K562 (cell line): Measurements from ENCODE around the gene MAPKAPK2. TPM values are rescaled to one million over a fixed set of nuclear protein-coding genes. Genes with fewer than 3 reads are reported as not detected.
A peak's percentile ranks its signal among the peaks of the same experiment; 100 is the strongest.

Source experiments
- ATAC-seq: fragments of 200-7000 bp; cut with Tn5 transposase; 3 replicates; pipeline ENCODE4 v1.9.1; 2020; ENCODE audit warnings: moderate library complexity
- BruUV-seq: library from RNA; stranded (reverse); fragments of 400-500 nt; replicated peaks from 2 replicates; lab custom pipeline; 2021; lab: Mats Ljungman, UMichigan
- CTCF ChIA-PET: fragments of 300-600 bp; formaldehyde crosslinking; extraction: SDS; loops from one replicate; lab custom pipeline; 2021; ENCODE audit warnings: low intra/inter-chr PET ratio; lab: Yijun Ruan, JAX
- POLR2A ChIA-PET: fragments of 300-600, 350-650 bp; sonication (Branson Sonifier 250); formaldehyde crosslinking; extraction: SDS; loops from one replicate; lab custom pipeline; 2021; ENCODE audit warnings: antibody characterized with exemption, inconsistent platforms; lab: Yijun Ruan, JAX
- DNase-seq, 4 experiments: peaks; one replicate each; pipeline versions ENCODE4 v3.0.0 to v3.0.0-alpha.2; 2011 to 2018; ENCODE audit warnings: low spot score in 3 of 4, mixed read lengths in 3 of 4; ENCODE audit errors: extremely low read depth in 1 of 4
- FAIRE-seq: peaks from 2 replicates; lab custom pipeline; 2011; peaks lifted over from hg19 to GRCh38; lab: Jason Lieb, UNC
- H2AFZ ChIP-seq: 2 replicates; pipeline ENCODE4 v1.6.0; 2011; ENCODE audit warnings: low read depth, low read length, control low read depth, inconsistent platforms
- H3K27ac ChIP-seq: fragments of 200-600 bp; 3 replicates; pipeline ENCODE4 v1.8.0; 2011; ENCODE audit warnings: low read depth, mild to moderate bottlenecking, control low read depth, inconsistent platforms, low read length, moderate library complexity, mixed read lengths; ENCODE audit errors: extremely low read depth
- H3K27me3 ChIP-seq, 2 experiments: fragments of 300-600 bp in 1 of 2; 2 replicates in 1 of 2; 3 replicates in 1 of 2; pipeline versions ENCODE4 v1.6.0 to v1.8.0; 2011; ENCODE audit warnings: inconsistent platforms in 2 of 2, low read length in 2 of 2, mild to moderate bottlenecking in 1 of 2, mixed read lengths in 1 of 2, moderate library complexity in 1 of 2; ENCODE audit not compliant: control insufficient read depth in 2 of 2, insufficient read depth in 2 of 2
- H3K36me3 ChIP-seq: fragments of 300-600 bp; 3 replicates; pipeline ENCODE4 v1.8.0; 2011; ENCODE audit warnings: mild to moderate bottlenecking, low read length, inconsistent platforms; ENCODE audit not compliant: control insufficient read depth, insufficient read depth
- H3K4me1 ChIP-seq, 2 experiments: fragments of 200-600 bp in 1 of 2; replicated peaks in 1 of 2; 2 replicates in 1 of 2; 3 replicates in 1 of 2; pipeline versions ENCODE4 v1.5.1 to v1.8.0; 2011; ENCODE audit warnings: inconsistent platforms in 2 of 2, low read length in 2 of 2, mild to moderate bottlenecking in 1 of 2, mixed read lengths in 1 of 2, moderate library complexity in 1 of 2; ENCODE audit not compliant: control insufficient read depth in 2 of 2, insufficient read depth in 2 of 2
- H3K4me2 ChIP-seq: 2 replicates; pipeline ENCODE4 v1.6.1; 2011; ENCODE audit warnings: low read length, control low read depth, inconsistent platforms, mixed read lengths; ENCODE audit not compliant: insufficient read depth
- H3K4me3 ChIP-seq: fragments of 200-600 bp; sonication (generic), shearing (Covaris generic); 2 replicates; pipeline ENCODE4 v1.5.1; 2016; ENCODE audit warnings: control low read depth, inconsistent platforms
- H3K79me2 ChIP-seq: fragments of 200-600 bp; 3 replicates; pipeline ENCODE4 v1.8.0; 2011; ENCODE audit warnings: low read length, inconsistent platforms; ENCODE audit not compliant: control insufficient read depth, insufficient read depth
- H3K9ac ChIP-seq, 2 experiments: 2 replicates each; pipeline versions ENCODE4 v1.6.0 to v1.6.1; 2011; ENCODE audit warnings: low read depth in 2 of 2, low read length in 2 of 2, control low read depth in 1 of 2, inconsistent platforms in 1 of 2, mild to moderate bottlenecking in 1 of 2, mixed read lengths in 1 of 2; ENCODE audit not compliant: insufficient read depth in 1 of 2
- H3K9me1 ChIP-seq: one replicate; pipeline ENCODE4 v1.6.0; 2011; ENCODE audit warnings: inconsistent platforms, mild to moderate bottlenecking, low read length, moderate library complexity; ENCODE audit not compliant: control insufficient read depth, insufficient read depth
- H3K9me3 ChIP-seq: replicated peaks from 2 replicates; pipeline ENCODE4 v1.5.1; 2011; ENCODE audit warnings: low read depth, low read length, inconsistent platforms; ENCODE audit not compliant: control insufficient read depth, insufficient read depth
- H4K20me1 ChIP-seq: replicated peaks from 2 replicates; pipeline ENCODE4 v1.6.1; 2011; ENCODE audit warnings: low read length, inconsistent platforms, mixed read lengths; ENCODE audit not compliant: control insufficient read depth, insufficient read depth
- ARID4B ChIP-seq: sonication (generic); formaldehyde crosslinking; IDR thresholded peaks from 2 replicates; pipeline ENCODE4 v1.8.0; 2022; ENCODE audit warnings: mild to moderate bottlenecking, missing genetic modification reagents
- CREB5 ChIP-seq: fragments of 250-450 bp; sonication (Bioruptor Pico); IDR thresholded peaks from 2 replicates; pipeline ENCODE4 v1.5.0; 2020; ENCODE audit warnings: mild to moderate bottlenecking
- DNMT1 ChIP-seq: fragments of 450-650 bp; IDR thresholded peaks from 2 replicates; pipeline ENCODE4 v1.6.1; 2016; ENCODE audit warnings: antibody characterized with exemption, mild to moderate bottlenecking
- MTA2 ChIP-seq: fragments of 450-650 bp; IDR thresholded peaks from 2 replicates; pipeline ENCODE4 v1.6.1; 2016; ENCODE audit warnings: low read depth
- PHF21A ChIP-seq: fragments of 450-650 bp; IDR thresholded peaks from 2 replicates; pipeline ENCODE4 v1.6.1; 2017; ENCODE audit warnings: low read depth, borderline replicate concordance
- POU5F1 ChIP-seq: fragments of 150-350 bp; IDR thresholded peaks from 2 replicates; pipeline ENCODE4 v1.6.1; 2014; ENCODE audit warnings: borderline replicate concordance, low read length, low read depth, mild to moderate bottlenecking; ENCODE audit not compliant: partially characterized antibody
- RBM39 ChIP-seq: fragments of 200-400 bp; formaldehyde crosslinking; optimal IDR thresholded peaks from 2 replicates; pipeline ENCODE3; 2018; ENCODE audit warnings: low read depth, low read length
- SMARCB1 ChIP-seq: IDR thresholded peaks from 2 replicates; pipeline ENCODE4 v1.6.1; 2011; ENCODE audit warnings: improper control_type of control experiment, low read depth; ENCODE audit not compliant: insufficient read length
- ZBTB12 ChIP-seq: fragments of 250-450 bp; sonication (Bioruptor Pico); IDR thresholded peaks from 2 replicates; pipeline ENCODE4 v1.4.0; 2020
- ZKSCAN3 ChIP-seq: fragments of 250-450 bp; sonication (Bioruptor Pico); IDR thresholded peaks from 2 replicates; pipeline ENCODE4 v1.4.0; 2020
- ZNF639 ChIP-seq, 2 experiments: fragments of 200-800 bp in 1 of 2; sonication (Bioruptor generic) in 1 of 2; sonication (generic) in 1 of 2; formaldehyde crosslinking in 1 of 2; IDR thresholded peaks in 1 of 2; conservative IDR thresholded peaks in 1 of 2; 2 replicates each; pipeline versions ENCODE4 v1.5.0 to v1.6.1; 2016 to 2020; ENCODE audit warnings: missing compliant biosample characterization in 1 of 2, missing genetic modification characterization in 1 of 2, missing genetic modification reagents in 1 of 2
- WGBS: fragments of 100-300 bp; shearing (Covaris generic); methylation state at CpG from one replicate; pipeline ENCODE4 v1.1.6; 2016; ENCODE audit warnings: low coverage, mixed read lengths; ENCODE audit not compliant: insufficient coverage; ENCODE audit errors: missing lambda C conversion rate; 5-methylcytosine and 5-hydroxymethylcytosine counted together
- in situ Hi-C: fragments of 300-500 bp; cut with MboI; formaldehyde crosslinking; loops from 4 replicates; pipeline ENCODE4 v1.15.0; 2018; ENCODE audit warnings: inconsistent platforms, mixed read lengths
- intact Hi-C: fragments of 100-400 bp; cut with micrococcal nuclease; formaldehyde crosslinking; loops from 2 replicates; pipeline ENCODE4 v1.14.2; 2022
- polyA plus RNA-seq, 8 experiments: library from polyadenylated mRNA; depleted of rRNA in 4 of 8; stranded (reverse) in 5 of 8; unstranded in 3 of 8; fragments of >200 nt; fragmentation: Nextera tagmentation in 2 of 8; fragmentation: Illumina TruSeq in 1 of 8; extraction: Ambion mirVana in 2 of 8; extraction: Trizol in 1 of 8; gene quantifications; 2 replicates each; pipeline versions ENCODE4 v1.2.1 to v1.2.3, GENCODE V29; 2011 to 2014; ENCODE audit warnings: inconsistent platforms in 1 of 8, missing spikeins in 1 of 8
- total RNA-seq, 7 experiments: library from RNA; depleted of rRNA in 6 of 7; stranded (reverse); fragments of >200 nt in 6 of 7; fragmentation: Illumina TruSeq in 2 of 7; extraction: Trizol in 2 of 7; gene quantifications; 2 replicates each; pipeline versions ENCODE4 v1.2.1 to v1.2.3, GENCODE V29; 2011 to 2021; ENCODE audit warnings: low replicate concordance in 1 of 7

The MAPKAPK2 gene
- total and polyA plus RNA-seq, 9 of the 15 experiments (the other 6 are each of a cell fraction or from before 2014, with no cell fraction given): 0.63 to 94.2 (median 52.1) TPM

- peak overlapping the region; percentile 80 for H3K27ac ChIP-seq
- CTCF ChIA-PET: no interaction called here
- TF ChIP-seq CREB5 (CRISPR knock-in tag) (no peak), RBM39 (no peak), SMARCB1 (no peak), DNMT1 (no peak), MTA2 (no peak), ZKSCAN3 (CRISPR knock-in tag) (no peak), ZNF639 (CRISPR knock-in tag; conservative IDR thresholded peaks at IDR 0.05 in 1 of 2, IDR thresholded peaks at IDR 0.05 in 1 of 2) (peak in 1 of 2 experiments; percentile 18; a peak in 1 of 4 replicates), ZBTB12 (CRISPR knock-in tag) (no peak), PHF21A (peak; percentile 33; the same call in 1 of the 2 replicates), ARID4B (CRISPR knock-in tag) (no peak; the same call in 1 of the 2 replicates), POU5F1 (no peak)
These were observed 1.2 kb downstream of the MAPKAPK2 start for GRCh38 chr1:206685769-206686477.

More at GRCh38 chr1:206685769-206686477, 1.2 kb downstream of the MAPKAPK2 start:
- ATAC-seq: peak; percentile 73
- peaks cover 18% of the 10 kb centered on the region for H3K9me1 ChIP-seq
- H3K4me1 ChIP-seq: peaks cover 41 to 61% of the 10 kb centered on the region in 2 experiments
- under 1% methylated on average over 48 of the region's 48 CpGs for WGBS
- H3K4me3 ChIP-seq: peak overlapping the region; percentile 69
- H2AFZ ChIP-seq: peak overlapping the region; percentile 33; the same call in 1 of the 2 replicates
- POLR2A ChIA-PET: interaction anchor here (6.7 to 10.1 kb wide), 2 partner anchors 12 to 17 kb away, joined by 40 to 130 read pairs; no protein-coding TSS in a partner anchor
- no TSS peak for BruUV-seq
- FAIRE-seq: no peak
- peak overlapping the region; percentile 74 to 91 for H3K9ac ChIP-seq
- peak; percentile 59 to 78 (median 72) for DNase-seq
- no peaks in the 10 kb centered on the region; a peak in 1 of 5 replicates for H3K27me3 ChIP-seq
- H3K79me2 ChIP-seq: peaks cover 58% of the 10 kb centered on the region
- peak overlapping the region; percentile 89 for H3K4me2 ChIP-seq
- H3K36me3 ChIP-seq: peaks cover 10% of the 10 kb centered on the region; the same call in 1 of the 3 replicates
- H4K20me1 ChIP-seq: peaks cover 39% of the 10 kb centered on the region
- no peaks in the 10 kb centered on the region for H3K9me3 ChIP-seq
- in situ Hi-C loops: no loop called here
- intact Hi-C loops: no loop called here
